SKM-1 (cell line): Measurements from ENCODE around the gene HLA-DQA2.
"Not testable (repeated sequence)": the region's sequence is repeated elsewhere in the genome, so short reads cannot be mapped to it uniquely, and the experiment has no call there.

Experiments used
- DNase-seq: peaks from one replicate; lab custom pipeline; 2025; ENCODE audit not compliant: unreplicated experiment; lab: John Stamatoyannopoulos, UW

The HLA-DQA2 gene

GRCh38 chr6:32775071-32775470, 33.9 kb downstream of the HLA-DQA2 start:
- DNase-seq = no peak

DNA sequence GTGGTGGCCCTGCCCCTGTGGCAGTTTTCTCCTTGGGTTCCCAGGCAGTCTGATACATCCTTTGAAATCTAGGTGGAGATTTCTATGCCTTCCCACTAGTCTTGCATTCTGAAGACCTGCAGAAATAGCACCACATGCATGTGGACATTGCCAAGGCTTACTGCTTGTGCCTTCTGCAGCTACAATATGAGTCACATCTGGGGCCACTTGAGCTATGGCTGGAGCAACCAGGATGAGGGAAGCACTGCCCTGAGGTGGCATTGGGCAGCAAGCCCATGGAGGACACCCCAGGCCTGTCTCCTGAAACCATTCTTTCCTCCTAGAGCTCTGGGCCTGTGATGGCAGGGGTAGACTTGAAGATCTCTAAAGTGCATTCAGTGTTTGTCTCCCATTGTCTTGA, 37.8 kb downstream of the HLA-DQA2 start:
- no peak for DNase-seq

DNA sequence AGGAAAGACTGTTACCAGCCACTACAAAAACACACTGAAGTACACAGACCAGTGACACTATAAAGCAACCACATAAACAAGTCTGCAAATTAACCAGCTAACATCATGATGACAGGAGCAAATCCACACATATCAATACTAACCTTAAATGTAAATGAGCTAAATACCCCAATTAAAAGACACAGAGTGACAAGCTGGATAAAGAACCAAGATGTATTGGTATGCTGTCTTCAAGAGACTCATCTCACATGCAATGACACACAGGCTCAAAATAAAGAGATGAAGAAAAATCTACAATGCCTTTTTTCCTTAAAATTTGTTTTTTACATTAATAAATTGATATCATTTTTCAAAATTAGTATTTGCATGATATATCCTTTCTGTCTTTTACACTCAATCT, 41.7 kb downstream of the HLA-DQA2 start:
- not testable (repeated sequence) for DNase-seq

DNA sequence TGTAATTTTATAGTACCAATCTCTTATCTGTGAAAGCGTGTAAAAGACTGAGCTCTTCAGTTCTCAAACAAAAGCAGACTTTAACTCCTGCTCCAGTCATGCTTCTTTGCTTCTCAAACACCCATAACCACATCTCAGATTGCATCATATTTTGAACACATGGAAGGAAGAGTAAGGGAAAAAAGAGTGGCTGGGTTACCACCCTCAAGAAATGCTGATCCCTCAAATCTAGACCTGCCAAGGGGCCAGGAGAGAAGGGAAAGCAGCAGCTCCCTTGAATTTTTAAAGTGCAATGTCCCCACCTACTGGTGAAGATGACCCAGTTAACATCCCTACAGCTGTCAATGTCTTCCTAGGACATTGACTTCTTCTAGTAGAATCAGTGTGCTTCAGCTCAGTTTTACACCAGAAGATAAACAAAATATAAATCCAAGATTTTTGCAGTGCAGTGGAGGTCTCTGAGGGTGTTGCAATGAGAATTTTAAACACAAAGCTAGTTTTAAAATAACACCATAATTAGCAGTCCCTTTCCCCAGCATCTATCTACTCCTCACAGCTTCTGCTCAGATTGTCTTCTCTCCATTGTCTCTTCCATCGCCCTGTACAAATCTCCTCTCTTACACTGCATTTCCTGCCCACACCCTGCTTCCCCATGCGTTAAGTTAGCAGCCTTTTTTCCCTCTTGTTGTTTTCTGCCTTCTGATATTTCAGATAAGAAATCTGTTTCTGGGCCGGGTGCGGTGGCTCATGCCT, 44.8 kb downstream of the HLA-DQA2 start:
- DNase-seq = peak; percentile 61

GRCh38 chr6:32790306-32790705, 49.1 kb downstream of the HLA-DQA2 start:
- DNase-seq = no peak

DNA sequence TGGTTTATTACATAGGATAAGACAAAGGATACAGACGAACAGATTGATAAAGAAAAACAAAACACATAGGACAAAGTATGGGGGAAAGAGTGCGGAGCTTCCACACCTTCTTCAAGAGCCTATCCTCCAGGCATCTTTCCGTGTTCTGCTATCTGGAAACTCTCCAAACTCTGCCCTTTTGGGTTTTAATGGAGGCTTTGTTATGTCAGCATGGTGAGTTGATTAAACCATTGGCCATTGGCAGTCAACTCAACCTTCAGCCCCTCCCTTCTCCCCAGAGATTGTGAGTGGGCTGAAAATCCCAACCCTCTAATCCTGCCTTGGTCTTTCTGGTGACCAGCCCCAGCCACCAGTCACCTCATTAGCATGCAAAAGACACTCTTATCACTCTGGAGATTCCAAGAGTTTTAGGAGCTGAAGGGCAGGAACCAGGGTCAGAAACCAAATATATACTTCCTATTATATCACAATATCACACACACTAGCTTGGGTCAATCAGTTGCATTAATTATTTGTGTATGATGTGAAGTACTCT, 51.8 kb downstream of the HLA-DQA2 start:
- no peak for DNase-seq

GRCh38 chr6:32794510-32794909, 53.3 kb downstream of the HLA-DQA2 start:
- peak; percentile 91 for DNase-seq
